IMR-90 (cell line): Measurements from ENCODE around the gene COL27A1. TPM values are rescaled to one million over a fixed set of nuclear protein-coding genes. Genes with fewer than 3 reads are reported as not detected.

Experiments used
- ATAC-seq: fragments of 200-7000 bp; cut with Tn5 transposase; 2 replicates; pipeline ENCODE4 v1.9.1; 2020; ENCODE audit warnings: low read depth, mild to moderate bottlenecking, moderate library complexity
- BruUV-seq: library from RNA; stranded (reverse); fragments of 400-500 nt; replicated peaks from 2 replicates; lab custom pipeline; 2021; lab: Mats Ljungman, UMichigan
- CTCF ChIA-PET: fragments of 300-600 bp; formaldehyde crosslinking; extraction: SDS; loops from one replicate; lab custom pipeline; 2021; ENCODE audit warnings: antibody characterized with exemption; lab: Yijun Ruan, JAX
- POLR2A ChIA-PET: fragments of 300-600 bp; sonication (Branson Sonifier 250); formaldehyde crosslinking; loops from one replicate; lab custom pipeline; 2022; ENCODE audit warnings: antibody characterized with exemption; ENCODE audit not compliant: unreplicated experiment; lab: Charles Lee
- DNase-seq: peaks from one replicate; pipeline ENCODE4 v3.0.0; 2013
- H2AFZ ChIP-seq: replicated peaks from 2 replicates; pipeline ENCODE3; 2013; ENCODE audit warnings: low read length, mild to moderate bottlenecking; ENCODE audit not compliant: poor library complexity
- H2AK5ac ChIP-seq: 2 replicates; pipeline ENCODE4 v1.6.1; 2013; ENCODE audit warnings: low read depth, low read length, inconsistent platforms
- H2AK9ac ChIP-seq: replicated peaks from 2 replicates; pipeline ENCODE3; 2013; ENCODE audit warnings: mild to moderate bottlenecking, low read depth, low read length, moderate library complexity; ENCODE audit not compliant: poor library complexity
- H2BK120ac ChIP-seq: 2 replicates; pipeline ENCODE4 v1.6.1; 2013; ENCODE audit warnings: low read depth, low read length, inconsistent platforms
- H2BK15ac ChIP-seq: 3 replicates; pipeline ENCODE4 v1.6.1; 2013; ENCODE audit warnings: low read depth, low read length, inconsistent platforms
- H2BK20ac ChIP-seq: 2 replicates; pipeline ENCODE4 v1.6.1; 2013; ENCODE audit warnings: low read depth, mild to moderate bottlenecking, inconsistent platforms, low read length, moderate library complexity
- H2BK5ac ChIP-seq: 2 replicates; pipeline ENCODE4 v1.6.1; 2013; ENCODE audit warnings: mild to moderate bottlenecking, low read depth, low read length, inconsistent platforms; ENCODE audit not compliant: poor library complexity, severe bottlenecking
- H3K14ac ChIP-seq: replicated peaks from 2 replicates; pipeline ENCODE4 v1.6.1; 2013; ENCODE audit warnings: low read depth, low read length, inconsistent platforms
- H3K18ac ChIP-seq: 2 replicates; pipeline ENCODE4 v1.6.1; 2013; ENCODE audit warnings: low read depth, low read length, control low read depth
- H3K23ac ChIP-seq: 2 replicates; pipeline ENCODE4 v1.6.1; 2013; ENCODE audit warnings: low read depth, low read length, inconsistent platforms
- H3K27ac ChIP-seq: 2 replicates; pipeline ENCODE4 v1.5.1; 2013; ENCODE audit warnings: mild to moderate bottlenecking, control low read depth, low read length; ENCODE audit not compliant: insufficient read depth
- H3K27me3 ChIP-seq: 2 replicates; pipeline ENCODE4 v1.6.1; 2013; ENCODE audit warnings: low read length; ENCODE audit not compliant: control insufficient read depth, insufficient read depth
- H3K36me3 ChIP-seq: 2 replicates; pipeline ENCODE4 v1.6.1; 2013; ENCODE audit warnings: low read length, mixed read lengths; ENCODE audit not compliant: control insufficient read depth, insufficient read depth
- H3K4ac ChIP-seq: 2 replicates; pipeline ENCODE4 v1.6.1; 2013; ENCODE audit warnings: low read depth, low read length, inconsistent platforms
- H3K4me1 ChIP-seq: 2 replicates; pipeline ENCODE4 v1.6.1; 2013; ENCODE audit warnings: low read length, mixed read lengths; ENCODE audit not compliant: control insufficient read depth, insufficient read depth
- H3K4me2 ChIP-seq: 2 replicates; pipeline ENCODE4 v1.6.1; 2013; ENCODE audit warnings: low read depth, mild to moderate bottlenecking, control low read depth, low read length, moderate library complexity
- H3K4me3 ChIP-seq: 2 replicates; pipeline ENCODE4 v1.5.1; 2013; ENCODE audit warnings: low read depth, mild to moderate bottlenecking, control low read depth, low read length, moderate library complexity; ENCODE audit not compliant: insufficient read depth
- H3K56ac ChIP-seq: 2 replicates; pipeline ENCODE4 v1.6.1; 2013; ENCODE audit warnings: low read length, inconsistent platforms; ENCODE audit not compliant: insufficient read depth; ENCODE audit errors: extremely low read depth
- H3K79me1 ChIP-seq, 2 experiments: 2 replicates each; pipeline ENCODE4 v1.6.1; 2013; ENCODE audit warnings: low read length in 2 of 2, inconsistent platforms in 1 of 2, low read depth in 1 of 2
- H3K9ac ChIP-seq: 2 replicates; pipeline ENCODE4 v1.6.1; 2013; ENCODE audit warnings: low read depth, low read length, control low read depth
- H3K9me1 ChIP-seq: 2 replicates; pipeline ENCODE4 v1.6.1; 2013; ENCODE audit warnings: low read length, inconsistent platforms; ENCODE audit not compliant: insufficient read depth
- H3K9me3 ChIP-seq: 2 replicates; pipeline ENCODE4 v1.6.1; 2013; ENCODE audit warnings: low read length; ENCODE audit not compliant: control insufficient read depth, insufficient read depth
- H4K20me1 ChIP-seq: 2 replicates; pipeline ENCODE4 v1.6.1; 2013; ENCODE audit warnings: low read length, inconsistent platforms; ENCODE audit not compliant: insufficient read depth
- H4K5ac ChIP-seq: 2 replicates; pipeline ENCODE4 v1.6.1; 2013; ENCODE audit warnings: mild to moderate bottlenecking, low read depth, low read length, control low read depth
- H4K8ac ChIP-seq, 2 experiments: 2 replicates each; pipeline ENCODE4 v1.6.1; 2013; ENCODE audit warnings: low read depth in 2 of 2, low read length in 2 of 2, control low read depth in 1 of 2, inconsistent platforms in 1 of 2
- H4K91ac ChIP-seq: 2 replicates; pipeline ENCODE4 v1.6.1; 2013; ENCODE audit warnings: low read depth, low read length, inconsistent platforms; ENCODE audit not compliant: insufficient read depth
- BHLHE40 ChIP-seq: fragments of 150-350 bp; IDR thresholded peaks from 2 replicates; pipeline ENCODE4 v1.6.1; 2016; ENCODE audit warnings: mild to moderate bottlenecking, low read depth, low read length
- CEBPB ChIP-seq: IDR thresholded peaks from 2 replicates; pipeline ENCODE4 v1.6.1; 2012; ENCODE audit warnings: low read depth, low read length, improper control_type of control experiment
- CHD1 ChIP-seq: IDR thresholded peaks from 2 replicates; pipeline ENCODE4 v1.6.1; 2012; ENCODE audit warnings: low read depth, low read length, improper control_type of control experiment
- CTCF ChIP-seq: conservative IDR thresholded peaks from 2 replicates; pipeline ENCODE4 v1.5.1; 2012; ENCODE audit warnings: mild to moderate bottlenecking, low read depth, low read length, improper control_type of control experiment
- ELK1 ChIP-seq: fragments of 150-350 bp; IDR thresholded peaks from 2 replicates; pipeline ENCODE4 v1.6.1; 2016; ENCODE audit warnings: low read depth, mild to moderate bottlenecking, low read length, moderate library complexity, borderline replicate concordance
- FOS ChIP-seq: fragments of 150-350 bp; IDR thresholded peaks from 2 replicates; pipeline ENCODE4 v1.6.1; 2016; ENCODE audit warnings: low read depth, low read length
- MAFK ChIP-seq: IDR thresholded peaks from 2 replicates; pipeline ENCODE4 v1.6.1; 2012; ENCODE audit warnings: low read depth, low read length, improper control_type of control experiment
- MAZ ChIP-seq: IDR thresholded peaks from 2 replicates; pipeline ENCODE4 v1.6.1; 2012; ENCODE audit warnings: low read depth, mild to moderate bottlenecking, low read length, improper control_type of control experiment, moderate library complexity, borderline replicate concordance
- MXI1 ChIP-seq: IDR thresholded peaks from 2 replicates; pipeline ENCODE4 v1.6.1; 2012; ENCODE audit warnings: low read depth, mild to moderate bottlenecking, low read length, moderate library complexity, borderline replicate concordance
- NFE2L2 ChIP-seq: fragments of 150-350 bp; IDR thresholded peaks from 2 replicates; pipeline ENCODE4 v1.6.1; 2016; ENCODE audit warnings: low read depth, mild to moderate bottlenecking, low read length
- POLR2A ChIP-seq: IDR thresholded peaks from 2 replicates; pipeline ENCODE4 v1.6.1; 2012; ENCODE audit warnings: mild to moderate bottlenecking, low read depth, low read length
- RAD21 ChIP-seq: IDR thresholded peaks from 2 replicates; pipeline ENCODE4 v1.6.1; 2012; ENCODE audit warnings: low read length, improper control_type of control experiment
- RCOR1 ChIP-seq: IDR thresholded peaks from 2 replicates; pipeline ENCODE4 v1.6.1; 2012; ENCODE audit warnings: mild to moderate bottlenecking, low read length, improper control_type of control experiment; ENCODE audit not compliant: insufficient replicate concordance
- RFX5 ChIP-seq: IDR thresholded peaks from 2 replicates; pipeline ENCODE4 v1.8.0; 2012; ENCODE audit warnings: low read depth, mild to moderate bottlenecking, low read length, moderate library complexity
- USF2 ChIP-seq: fragments of 150-350 bp; IDR thresholded peaks from 2 replicates; pipeline ENCODE4 v1.6.1; 2017; ENCODE audit warnings: mild to moderate bottlenecking, antibody characterized with exemption, low read length, low read depth
- WGBS, 2 experiments: methylation state at CpG; one replicate each; pipeline versions ENCODE4 v1.1.5 to v1.1.7; 2013; ENCODE audit warnings: missing lambda C conversion rate in 2 of 2; ENCODE audit not compliant: insufficient read length in 1 of 2; ENCODE audit errors: extremely low coverage in 2 of 2; 5-methylcytosine and 5-hydroxymethylcytosine counted together
- dilution Hi-C: fragments of 300-500 bp; cut with HindIII; formaldehyde crosslinking; loops from one replicate; pipeline ENCODE4 v1.14.3; 2018; ENCODE audit warnings: low sequenced_read_pairs; ENCODE audit not compliant: unreplicated experiment
- in situ Hi-C: fragments of 300-500 bp; cut with MboI; formaldehyde crosslinking; loops from 3 replicates; pipeline ENCODE4 v1.14.3; 2019; ENCODE audit warnings: low sequenced_read_pairs, inconsistent platforms, mixed read lengths
- intact Hi-C: fragments of 100-400 bp; cut with micrococcal nuclease; formaldehyde crosslinking; loops from 2 replicates; pipeline ENCODE4 v1.10.0; 2022
- polyA plus RNA-seq, 3 experiments: library from polyadenylated mRNA; depleted of rRNA; stranded (reverse); fragments of >200 nt; gene quantifications; 2 replicates each; pipeline ENCODE4 v1.2.3, GENCODE V29; 2012; ENCODE audit warnings: low replicate concordance in 1 of 3
- total RNA-seq: library from RNA; depleted of rRNA; stranded (reverse); fragments of >200 nt; gene quantifications from 2 replicates; pipeline ENCODE4 v1.2.3, GENCODE V29; 2012

Gene COL27A1
- total and polyA plus RNA-seq, 2 of the 4 experiments (the other 2 are of a cell fraction), result 3.2 to 18.3 TPM

- Histone ChIP-seq H2BK20ac (peak overlapping the region; percentile 62; the same call in 1 of the 2 replicates), H3K18ac (no peak overlapping the region), H2AFZ (peak overlapping the region; percentile 81), H2BK120ac (peak overlapping the region; percentile 70), H3K9me1 (peaks cover 9% of the 10 kb centered on the region), H3K27ac (no peak overlapping the region), H3K4me2 (no peak overlapping the region), H2AK9ac (peak overlapping the region; percentile 76), H3K9ac (no peak overlapping the region), H4K5ac (no peak overlapping the region), H3K4ac (peak overlapping the region; percentile 79), H2AK5ac (peak overlapping the region; percentile 97), H4K91ac (no peak overlapping the region; the same call in none of the 2 replicates), H4K8ac (no peak overlapping the region; a peak in 1 of 4 replicates), H3K79me1 (peaks cover 0 to 7% of the 10 kb centered on the region in 2 experiments; a peak in 1 of 4 replicates), H2BK15ac (peak overlapping the region; percentile 82; the same call in 1 of the 3 replicates), H3K14ac (no peak overlapping the region; the same call in 1 of the 2 replicates), H3K56ac (no peak overlapping the region), H3K4me3 (no peak overlapping the region), H3K27me3 (no peaks in the 10 kb centered on the region), H3K36me3 (peaks cover 10% of the 10 kb centered on the region), H3K23ac (no peak overlapping the region), H2BK5ac (no peak overlapping the region), H4K20me1 (no peaks in the 10 kb centered on the region), H3K4me1 (peaks cover 9% of the 10 kb centered on the region), H3K9me3 (no peaks in the 10 kb centered on the region)
- 18% methylated on average over 12 of the region's 12 CpGs; no CpG with 5 or more reads in 1 of the 2 experiments for WGBS, 2 experiments
- in situ Hi-C loops (loop anchor here (5.0 kb wide), 1 partner anchor 179 kb away; no protein-coding TSS in a partner anchor), intact Hi-C loops (loop anchor here (1.0 to 10.0 kb wide), 4 partner anchors 136 to 606 kb away; partner anchors contain the start of gene COL27A1), dilution Hi-C loops (no loop called here)
- ChIA-PET CTCF (interaction anchor here (0.6 to 2.4 kb wide), 13 partner anchors 12 to 208 kb away, joined by 3 to 16 read pairs (median 5); partner anchors contain the start of gene COL27A1), POLR2A (no interaction called here)
- DNase-seq, result peak; percentile 67
- no TSS peak for BruUV-seq
- ATAC-seq, result peak; percentile 75
- TF ChIP-seq USF2 (no peak), RCOR1 (no peak), BHLHE40 (no peak), RAD21 (peak; percentile 88), CHD1 (no peak), CTCF (peak; percentile 91), MAFK (no peak), RFX5 (no peak), CEBPB (no peak), ELK1 (no peak), MXI1 (no peak), MAZ (0 out of 2 replicates have a peak, but pooled peaks have one; percentile 14), NFE2L2 (no peak), POLR2A (no peak), FOS (0 out of 2 replicates have a peak, but pooled peaks have one; percentile 13)
These were observed 135.7 kb downstream of the COL27A1 start for GRCh38 chr9:114291064-114291474.
